CD14-positive monocyte (primary cell): ENCODE data around the gene SPPL3. TPM values are rescaled to one million over a fixed set of nuclear protein-coding genes. Genes with fewer than 3 reads are reported as not detected.

Experiments
- DNase-seq, 3 donors: peaks; one replicate each; pipeline ENCODE4 v3.0.0-alpha.2; 2011 to 2022
- H2AFZ ChIP-seq: 2 replicates; pipeline ENCODE4 v1.6.0; 2012; ENCODE audit warnings: mild to moderate bottlenecking, low read depth, low read length, inconsistent platforms; ENCODE audit not compliant: insufficient read depth, poor library complexity, severe bottlenecking
- H3K27ac ChIP-seq, 2 donors: 1 replicate in 1 of 2; 2 replicates in 1 of 2; pipeline ENCODE4 v1.5.1; 2012 to 2013; ENCODE audit warnings: low read length in 2 of 2, control low read depth in 1 of 2, inconsistent platforms in 1 of 2, low read depth in 1 of 2, mild to moderate bottlenecking in 1 of 2
- H3K27me3 ChIP-seq, 2 donors: one replicate each; pipeline versions ENCODE4 v1.6.0 to v1.6.1; 2011 to 2013; ENCODE audit warnings: low read length in 2 of 2; ENCODE audit not compliant: control insufficient read depth in 2 of 2, insufficient read depth in 2 of 2
- H3K36me3 ChIP-seq, 2 donors: replicated peaks in 1 of 2; 1 replicate in 1 of 2; 2 replicates in 1 of 2; pipeline versions ENCODE4 v1.5.1 to v1.6.1; 2012 to 2013; ENCODE audit warnings: low read length in 2 of 2, control low read depth in 1 of 2, inconsistent platforms in 1 of 2, mild to moderate bottlenecking in 1 of 2; ENCODE audit not compliant: insufficient read depth in 2 of 2, control insufficient read depth in 1 of 2
- H3K4me1 ChIP-seq, 2 donors: 1 replicate in 1 of 2; 2 replicates in 1 of 2; pipeline versions ENCODE4 v1.5.1 to v1.6.1; 2012 to 2013; ENCODE audit warnings: low read length in 2 of 2, control low read depth in 1 of 2, inconsistent platforms in 1 of 2, mild to moderate bottlenecking in 1 of 2, moderate library complexity in 1 of 2; ENCODE audit not compliant: insufficient read depth in 2 of 2, control insufficient read depth in 1 of 2
- H3K4me2 ChIP-seq: replicated peaks from 2 replicates; pipeline ENCODE3; 2012; ENCODE audit warnings: low read length, moderate library complexity, mild to moderate bottlenecking; ENCODE audit not compliant: poor library complexity, severe bottlenecking; ENCODE audit errors: extremely low read depth
- H3K4me3 ChIP-seq, 3 experiments: fragments of 200-600 bp in 1 of 3; sonication (generic) in 1 of 3; replicated peaks in 1 of 3; 1 replicate in 2 of 3; 2 replicates in 1 of 3; pipeline ENCODE4 v1.5.1; 2011 to 2013; ENCODE audit warnings: low read length in 3 of 3, mild to moderate bottlenecking in 3 of 3, control low read depth in 2 of 3, low read depth in 2 of 3, inconsistent platforms in 1 of 3, moderate library complexity in 1 of 3
- H3K79me2 ChIP-seq: 2 replicates; pipeline ENCODE4 v1.6.0; 2012; ENCODE audit warnings: mild to moderate bottlenecking, control low read depth, inconsistent platforms, low read length, moderate library complexity; ENCODE audit not compliant: insufficient read depth
- H3K9ac ChIP-seq: 2 replicates; pipeline ENCODE4 v1.6.0; 2017; ENCODE audit warnings: low read length, mild to moderate bottlenecking; ENCODE audit not compliant: insufficient read depth, poor library complexity, severe bottlenecking
- H3K9me3 ChIP-seq, 2 donors: replicated peaks in 1 of 2; 1 replicate in 1 of 2; 2 replicates in 1 of 2; pipeline versions ENCODE4 v1.5.1 to v1.6.1; 2012 to 2013; ENCODE audit warnings: low read length in 2 of 2, control low read depth in 1 of 2; ENCODE audit not compliant: control insufficient read depth in 1 of 2, insufficient read depth in 1 of 2
- H4K20me1 ChIP-seq: 2 replicates; pipeline ENCODE4 v1.6.0; 2012; ENCODE audit warnings: mild to moderate bottlenecking, low read length, control low read depth, moderate library complexity; ENCODE audit not compliant: insufficient read depth
- H3K27ac Mint-ChIP-seq, 7 donors: one replicate each; pipeline ENCODE4 v1.8.0; 2020; ENCODE audit warnings: mild to moderate bottlenecking in 7 of 7, mixed read lengths in 7 of 7, moderate library complexity in 6 of 7, inconsistent platforms in 2 of 7
- H3K27me3 Mint-ChIP-seq, 3 donors: one replicate each; pipeline ENCODE4 v1.8.0; 2021 to 2022; ENCODE audit warnings: low read depth in 3 of 3, mild to moderate bottlenecking in 3 of 3, mixed read lengths in 3 of 3, moderate library complexity in 3 of 3, inconsistent platforms in 1 of 3
- H3K36me3 Mint-ChIP-seq, 2 donors: one replicate each; pipeline ENCODE4 v1.8.0; 2020; ENCODE audit warnings: mixed read lengths in 2 of 2, inconsistent platforms in 1 of 2, mild to moderate bottlenecking in 1 of 2
- H3K4me1 Mint-ChIP-seq: one replicate; pipeline ENCODE4 v1.8.0; 2020; ENCODE audit warnings: mild to moderate bottlenecking, mixed read lengths
- H3K4me3 Mint-ChIP-seq, 2 donors: one replicate each; pipeline ENCODE4 v1.8.0; 2020; ENCODE audit warnings: mild to moderate bottlenecking in 2 of 2, mixed read lengths in 2 of 2, moderate library complexity in 1 of 2
- H3K9me3 Mint-ChIP-seq, 7 donors: one replicate each; pipeline ENCODE4 v1.8.0; 2020 to 2022; ENCODE audit warnings: mixed read lengths in 7 of 7, mild to moderate bottlenecking in 6 of 7, moderate library complexity in 6 of 7, inconsistent platforms in 2 of 7
- CTCF ChIP-seq: fragments of 200-600 bp; IDR thresholded peaks from one replicate; pipeline ENCODE4 v1.8.0; 2022; ENCODE audit warnings: antibody characterized with exemption, mild to moderate bottlenecking
- WGBS: methylation state at CpG from one replicate; pipeline ENCODE4 v1.1.5; 2013; ENCODE audit warnings: missing lambda C conversion rate; ENCODE audit not compliant: insufficient coverage; 5-methylcytosine and 5-hydroxymethylcytosine counted together
- intact Hi-C, 2 donors: fragments of 100-400 bp; cut with micrococcal nuclease; formaldehyde crosslinking; loops; one replicate each; pipeline versions ENCODE4 v1.15.0 to v1.15.1; 2023
- polyA plus RNA-seq, 3 donors: library from polyadenylated mRNA; depleted of rRNA in 1 of 3; unstranded in 2 of 3; stranded (reverse) in 1 of 3; fragments of 300-500 nt in 2 of 3; fragments of >200 nt in 1 of 3; fragmentation: Illumina TruSeq in 2 of 3; gene quantifications; 1 replicate in 2 of 3; 2 replicates in 1 of 3; pipeline ENCODE4 v1.2.3, GENCODE V29; 2012 to 2021

SPPL3 gene
- polyA plus RNA-seq, 3 donors, result 14.5 to 18.6 (median 18.5) TPM

- Mint-ChIP-seq H3K4me3 (no peak overlapping the region), H3K4me1 (peaks cover 9% of the 10 kb centered on the region)
- no peak overlapping the region for H3K27ac ChIP-seq
These were observed 106.2 kb downstream of the SPPL3 start for GRCh38 chr12:120797677-120798642.

More at GRCh38 chr12:120797677-120798642, 106.2 kb downstream of the SPPL3 start:
- intact Hi-C loops, result no loop called here
- Histone ChIP-seq H3K4me3 (no peak overlapping the region), H3K27me3 (no peaks in the 10 kb centered on the region), H4K20me1 (peaks cover 64% of the 10 kb centered on the region), H2AFZ (no peak overlapping the region), H3K9ac (no peak overlapping the region), H3K4me2 (no peak overlapping the region), H3K36me3 (peaks cover 0 to 28% of the 10 kb centered on the region in 2 donors), H3K79me2 (peaks cover 57% of the 10 kb centered on the region), H3K4me1 (no peaks in the 10 kb centered on the region), H3K9me3 (peaks cover 5 to 9% of the 10 kb centered on the region in 2 donors)
- H3K9me3 Mint-ChIP-seq, result peaks cover 5 to 22% (median 15%) of the 10 kb centered on the region in 7 donors
- no peak for DNase-seq
- 86% methylated on average over 1 of the region's 7 CpGs for WGBS
- H3K36me3 Mint-ChIP-seq, result peaks cover 24 to 45% of the 10 kb centered on the region in 2 donors
- TF ChIP-seq CTCF, result no peak
- H3K27me3 Mint-ChIP-seq, result no peaks in the 10 kb centered on the region
- peak overlapping the region in 1 of 7 donors; percentile 32 for H3K27ac Mint-ChIP-seq
